Psoas muscle (tissue), 8 donors: Measurements from ENCODE around the gene VENTX. TPM values are rescaled to one million over a fixed set of nuclear protein-coding genes. Genes with fewer than 3 reads are reported as not detected.

Experiments used
- ATAC-seq, 4 donors: fragments of 200-7000 bp; cut with Tn5 transposase; one replicate each; pipeline ENCODE4 v1.9.1; 2020; ENCODE audit warnings: moderate library complexity in 3 of 4, mild to moderate bottlenecking in 2 of 4
- DNase-seq, 2 donors: peaks; one replicate each; pipeline ENCODE4 v3.0.0-alpha.2; 2020
- H3K27ac ChIP-seq: fragments of 200-600 bp; one replicate; pipeline ENCODE4 v1.8.0; 2022
- H3K27me3 ChIP-seq, 3 donors: fragments of 200-600 bp in 1 of 3; one replicate each; pipeline versions ENCODE4 v1.6.1 to v1.8.0; 2013 to 2022; ENCODE audit warnings: low read length in 2 of 3, mild to moderate bottlenecking in 2 of 3, moderate library complexity in 1 of 3; ENCODE audit not compliant: insufficient read depth in 3 of 3
- H3K36me3 ChIP-seq, 2 donors: fragments of 200-600 bp in 1 of 2; one replicate each; pipeline versions ENCODE4 v1.6.1 to v1.8.0; 2013 to 2022; ENCODE audit warnings: low read depth in 1 of 2, mild to moderate bottlenecking in 1 of 2, moderate library complexity in 1 of 2; ENCODE audit not compliant: insufficient read depth in 1 of 2
- H3K4me1 ChIP-seq: fragments of 200-600 bp; one replicate; pipeline ENCODE4 v1.8.0; 2022
- H3K4me3 ChIP-seq: fragments of 200-600 bp; one replicate; pipeline ENCODE4 v1.8.0; 2022; ENCODE audit warnings: mild to moderate bottlenecking
- H3K9me3 ChIP-seq: fragments of 200-600 bp; one replicate; pipeline ENCODE4 v1.8.0; 2022
- CTCF ChIP-seq: fragments of 200-600 bp; IDR thresholded peaks from one replicate; pipeline ENCODE4 v1.8.0; 2022; ENCODE audit warnings: antibody characterized with exemption
- WGBS, 3 donors: extraction: QIAGEN DNeasy Blood & Tissue Kit; methylation state at CpG; one replicate each; pipeline versions ENCODE4 v1.1.6 to v1.1.7; 2013; 5-methylcytosine and 5-hydroxymethylcytosine counted together
- intact Hi-C, 2 donors: fragments of 100-400 bp; cut with DNase I; formaldehyde crosslinking; loops; one replicate each; pipeline versions ENCODE4 v1.11.0 to v1.14.2; 2022
- polyA plus RNA-seq, 3 donors: library from polyadenylated mRNA; stranded (reverse); fragments of 200-250 nt; gene quantifications; one replicate each; pipeline ENCODE4 v1.2.3, GENCODE V29; 2013
- total RNA-seq, 4 donors: library from RNA; stranded (reverse); fragmentation: NEBNext Ultra II Directional in 2 of 4; extraction: Animal tissue kit (Norgen Biotek cat#: 25700) in 2 of 4; gene quantifications; one replicate each; pipeline versions ENCODE4 v1.2.1 to v1.2.4, GENCODE V29; 2021 to 2023
- donor health status: healthy with polysubstance abuse.
- donor health status: DM: no; HTN: no; CAD: no; lungs with moderate emphysema.
- donor health status: Bipolar disorder and iron deficiency.
- donor health status: healthy.
- donor health status: DM: yes; HTN: yes; CAD: no.
- donor health status: DM: no; HTN: no; CAD: no.
- donor health status: DM: no; HTN: no; CAD: no.
- donor health status: DM: yes; HTN: yes; CAD: no.

Gene VENTX
- total and polyA plus RNA-seq, 7 donors, result 0.03 to 0.34 (median 0.24) TPM

- ATAC-seq, result no peak
- no peak for DNase-seq
- Histone ChIP-seq H3K9me3 (no peaks in the 10 kb centered on the region), H3K27ac (no peak overlapping the region), H3K4me1 (no peaks in the 10 kb centered on the region), H3K27me3 (peaks cover 4 to 89% (median 35%) of the 10 kb centered on the region in 3 donors), H3K4me3 (no peak overlapping the region), H3K36me3 (no peaks in the 10 kb centered on the region)
- intact Hi-C loops, result no loop called here
- TF ChIP-seq CTCF, result no peak
- 49 to 59% (median 58%) methylated on average over 25 of the region's 25 CpGs for WGBS, 3 donors
Measured at GRCh38 chr10:133241501-133242205, 4.0 kb downstream of the VENTX start.

- no peak overlapping the region for H3K4me3 ChIP-seq
- no peak overlapping the region for H3K27ac ChIP-seq
- 61 to 79% (median 64%) methylated on average over 27 of the region's 27 CpGs for WGBS, 3 donors
- no peaks in the 10 kb centered on the region for H3K9me3 ChIP-seq
- ATAC-seq (no peak), DNase-seq (no peak)
- peaks cover 4 to 89% (median 33%) of the 10 kb centered on the region in 3 donors for H3K27me3 ChIP-seq
- H3K4me1 ChIP-seq, result no peaks in the 10 kb centered on the region
- TF ChIP-seq CTCF, result no peak
- H3K36me3 ChIP-seq, result no peaks in the 10 kb centered on the region
- intact Hi-C loops, result no loop called here
Measured at GRCh38 chr10:133242611-133243356, 5.1 kb downstream of the VENTX start.

- Histone ChIP-seq H3K36me3 (no peaks in the 10 kb centered on the region), H3K27me3 (peaks cover 4 to 90% (median 30%) of the 10 kb centered on the region in 3 donors), H3K4me1 (no peaks in the 10 kb centered on the region), H3K4me3 (no peak overlapping the region), H3K27ac (no peak overlapping the region), H3K9me3 (no peaks in the 10 kb centered on the region)
- 49 to 65% (median 55%) methylated on average over 14 of the region's 14 CpGs for WGBS, 3 donors
- no peak for TF ChIP-seq CTCF
- no peak for ATAC-seq
- intact Hi-C loops, result no loop called here
- DNase-seq, result no peak
Measured at GRCh38 chr10:133243593-133243992, 5.9 kb downstream of the VENTX start.

GRCh38 chr10:133245439-133246235 is 8.0 kb downstream of the VENTX start:
- H3K36me3 ChIP-seq, result no peaks in the 10 kb centered on the region
- DNase-seq (no peak), ATAC-seq (no peak)
- WGBS, 3 donors, result 45 to 60% (median 46%) methylated on average over 27 to 33 of the region's 33 CpGs
- no peaks in the 10 kb centered on the region for H3K4me1 ChIP-seq
- TF ChIP-seq CTCF, result no peak
- H3K27me3 ChIP-seq, result peaks cover 0 to 86% (median 33%) of the 10 kb centered on the region in 3 donors
- intact Hi-C loops, result no loop called here
- no peaks in the 10 kb centered on the region for H3K9me3 ChIP-seq
- H3K4me3 ChIP-seq, result no peak overlapping the region
- H3K27ac ChIP-seq, result no peak overlapping the region
